HepG2 (cell line): Measurements from ENCODE around the gene UST. TPM values are rescaled to one million over a fixed set of nuclear protein-coding genes. Genes with fewer than 3 reads are reported as not detected.

Source experiments
- ATAC-seq: fragments of 200-7000 bp; cut with Tn5 transposase; 3 replicates; pipeline ENCODE4 v1.9.1; 2020; ENCODE audit warnings: mild to moderate bottlenecking, moderate library complexity
- BruUV-seq: library from RNA; stranded (reverse); fragments of 400-500 nt; replicated peaks from 2 replicates; lab custom pipeline; 2021; lab: Mats Ljungman, UMichigan
- CTCF ChIA-PET: fragments of 300-600 bp; formaldehyde crosslinking; extraction: SDS; loops from one replicate; lab custom pipeline; 2021; ENCODE audit warnings: low total read pairs, inconsistent platforms, low intra/inter-chr PET ratio; lab: Yijun Ruan, JAX
- POLR2A ChIA-PET: fragments of 350-600 bp; sonication (Branson Sonifier 250); formaldehyde crosslinking; loops from one replicate; lab custom pipeline; 2020; ENCODE audit warnings: antibody characterized with exemption, inconsistent platforms; lab: Yijun Ruan, JAX
- DNase-seq: peaks from one replicate; pipeline ENCODE4 v3.0.0-alpha.2; 2015; ENCODE audit warnings: low spot score
- FAIRE-seq: peaks from 3 replicates; lab custom pipeline; 2011; peaks lifted over from hg19 to GRCh38; lab: Jason Lieb, UNC
- H2AFZ ChIP-seq: one replicate; pipeline ENCODE4 v1.6.1; 2011; ENCODE audit warnings: low read length, inconsistent platforms
- H3K27ac ChIP-seq: fragments of 300-600 bp; 3 replicates; pipeline ENCODE4 v1.8.0; 2011; ENCODE audit warnings: mixed run types, mild to moderate bottlenecking, mixed read lengths, low read length, inconsistent platforms; ENCODE audit not compliant: insufficient read depth; ENCODE audit errors: extremely low read length
- H3K27me3 ChIP-seq, 2 experiments: fragments of 200-600 bp in 1 of 2; 2 replicates in 1 of 2; 3 replicates in 1 of 2; pipeline versions ENCODE4 v1.6.0 to v1.8.0; 2011; ENCODE audit warnings: low read length in 2 of 2, mild to moderate bottlenecking in 2 of 2, moderate library complexity in 2 of 2, inconsistent platforms in 1 of 2; ENCODE audit not compliant: insufficient read depth in 2 of 2, control insufficient read depth in 1 of 2
- H3K36me3 ChIP-seq, 2 experiments: fragments of 200-600 bp in 1 of 2; replicated peaks in 1 of 2; 2 replicates in 1 of 2; 3 replicates in 1 of 2; pipeline versions ENCODE4 v1.5.1 to v1.8.0; 2011; ENCODE audit warnings: low read length in 2 of 2, inconsistent platforms in 1 of 2; ENCODE audit not compliant: insufficient read depth in 2 of 2, control insufficient read depth in 1 of 2
- H3K4me1 ChIP-seq: 2 replicates; pipeline ENCODE4 v1.5.1; 2012; ENCODE audit warnings: low read length, inconsistent platforms; ENCODE audit not compliant: insufficient read depth
- H3K4me2 ChIP-seq: 2 replicates; pipeline ENCODE4 v1.6.0; 2011; ENCODE audit warnings: low read depth, low read length, inconsistent platforms
- H3K4me3 ChIP-seq, 3 experiments: fragments of 200-600 bp in 1 of 3; sonication (generic), shearing (Covaris generic) in 1 of 3; replicated peaks in 1 of 3; 2 replicates each; pipeline ENCODE4 v1.5.1; 2011 to 2016; ENCODE audit warnings: low read length in 3 of 3, inconsistent platforms in 2 of 3, low read depth in 2 of 3, mild to moderate bottlenecking in 2 of 3, control low read depth in 1 of 3, mixed read lengths in 1 of 3; ENCODE audit not compliant: insufficient read depth in 1 of 3
- H3K79me2 ChIP-seq: one replicate; pipeline ENCODE4 v1.6.1; 2011; ENCODE audit warnings: low read length, inconsistent platforms; ENCODE audit not compliant: insufficient read depth
- H3K9ac ChIP-seq: 2 replicates; pipeline ENCODE4 v1.6.0; 2011; ENCODE audit warnings: mild to moderate bottlenecking, low read depth, low read length, inconsistent platforms; ENCODE audit not compliant: insufficient read depth
- H3K9me3 ChIP-seq: 2 replicates; pipeline ENCODE4 v1.5.1; 2012; ENCODE audit warnings: mild to moderate bottlenecking, low read length
- H4K20me1 ChIP-seq: 2 replicates; pipeline ENCODE4 v1.6.0; 2011; ENCODE audit warnings: inconsistent platforms, mild to moderate bottlenecking, low read length, moderate library complexity; ENCODE audit not compliant: insufficient read depth
- KMT2B ChIP-seq: IDR thresholded peaks from 2 replicates; pipeline ENCODE4 v1.6.1; 2016; ENCODE audit warnings: missing genetic modification reagents, missing compliant biosample characterization
- ONECUT2 ChIP-seq: sonication (generic); formaldehyde crosslinking; IDR thresholded peaks from 2 replicates; pipeline ENCODE4 v1.4.0; 2020; ENCODE audit warnings: missing genetic modification reagents
- PBX3 ChIP-seq: sonication (generic); formaldehyde crosslinking; IDR thresholded peaks from 2 replicates; pipeline ENCODE4 v1.8.1; 2023; ENCODE audit warnings: missing genetic modification reagents, inconsistent platforms, borderline replicate concordance
- RAD21 ChIP-seq: fragments of 450-650 bp; formaldehyde crosslinking; IDR thresholded peaks from 2 replicates; pipeline ENCODE4 v1.5.0; 2020; ENCODE audit warnings: mild to moderate bottlenecking
- ZFYVE20 ChIP-seq: sonication (generic); formaldehyde crosslinking; IDR thresholded peaks from 2 replicates; pipeline ENCODE4 v1.8.0; 2023; ENCODE audit warnings: low read depth, mild to moderate bottlenecking, moderate library complexity, missing genetic modification reagents, borderline replicate concordance
- ZNF354B ChIP-seq: sonication (generic); formaldehyde crosslinking; IDR thresholded peaks from 2 replicates; pipeline ENCODE4 v1.8.0; 2022; ENCODE audit warnings: mild to moderate bottlenecking, missing genetic modification reagents
- ZNF775 ChIP-seq: sonication (generic); formaldehyde crosslinking; IDR thresholded peaks from 2 replicates; pipeline ENCODE4 v1.4.0; 2020; ENCODE audit warnings: missing genetic modification reagents, mild to moderate bottlenecking, moderate library complexity, borderline replicate concordance
- ZSCAN20 ChIP-seq: sonication (generic); formaldehyde crosslinking; IDR thresholded peaks from 2 replicates; pipeline ENCODE4 v1.4.0; 2020; ENCODE audit warnings: missing genetic modification reagents, mild to moderate bottlenecking, borderline replicate concordance
- WGBS: methylation state at CpG from one replicate; pipeline ENCODE4 v1.1.6; 2017; ENCODE audit warnings: low lambda C conversion rate; 5-methylcytosine and 5-hydroxymethylcytosine counted together
- in situ Hi-C: cut with HindIII; loops from 2 replicates; pipeline ENCODE4 v1.10.0; 2017; ENCODE audit warnings: low pct_unique_long_range_greater_than_20kb; ENCODE audit not compliant: extremely low pct_ligation_motif_present
- intact Hi-C: fragments of 100-400 bp; cut with micrococcal nuclease; formaldehyde crosslinking; loops from one replicate; pipeline ENCODE4 v1.10.0; 2022; ENCODE audit not compliant: unreplicated experiment
- polyA plus RNA-seq, 8 experiments: library from polyadenylated mRNA; depleted of rRNA in 3 of 8; stranded (reverse) in 7 of 8; unstranded in 1 of 8; fragments of >200 nt; fragmentation: Illumina TruSeq in 4 of 8; extraction: Trizol in 4 of 8; gene quantifications; 2 replicates each; pipeline versions ENCODE4 v1.2.1 to v1.2.3, GENCODE V29; 2011 to 2016; ENCODE audit warnings: low read depth in 4 of 8, missing spikeins in 1 of 8, mixed read lengths in 1 of 8; ENCODE audit not compliant: insufficient read depth in 1 of 8
- total RNA-seq, 5 experiments: library from RNA; depleted of rRNA; stranded (reverse); fragments of >200 nt; fragmentation: Illumina TruSeq; extraction: Trizol; gene quantifications; 2 replicates each; pipeline ENCODE4 v1.2.3, GENCODE V29; 2016; ENCODE audit warnings: low read depth in 1 of 5
- TF ChIP-seq, protein P1 (sequence below): sonication (generic); formaldehyde crosslinking; IDR thresholded peaks from 2 replicates; pipeline ENCODE4 v1.4.0; 2020; ENCODE audit warnings: missing genetic modification reagents

UST gene
- total and polyA plus RNA-seq, 2 of the 13 experiments (the other 11 are each of a cell fraction or from before 2014, with no cell fraction given) = 0.27 TPM; not detected in 1

DNA sequence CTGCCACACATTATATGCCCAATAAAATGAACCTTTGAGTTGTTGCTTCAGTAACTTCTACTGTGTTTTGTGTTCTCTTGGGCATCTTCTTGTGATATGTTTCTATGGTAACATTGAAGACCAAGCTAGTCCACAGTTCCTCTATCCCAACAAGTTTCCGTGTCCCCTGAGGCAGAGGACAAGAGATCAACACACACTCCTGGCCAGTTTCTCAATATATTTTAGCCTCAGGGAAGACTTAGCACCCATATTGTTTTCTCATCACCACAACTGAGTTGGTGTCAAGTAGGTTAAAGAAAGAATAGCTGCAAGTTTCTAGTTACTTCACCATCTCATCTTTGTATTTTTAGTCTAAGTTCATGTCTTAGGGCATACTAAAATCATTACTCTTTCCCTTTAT, 277.5 kb downstream of the UST start:
- Histone ChIP-seq H3K36me3 (no peaks in the 10 kb centered on the region), H3K4me1 (peaks cover 10% of the 10 kb centered on the region), H3K79me2 (no peaks in the 10 kb centered on the region), H3K9ac (no peak overlapping the region), H4K20me1 (no peaks in the 10 kb centered on the region), H3K4me2 (no peak overlapping the region), H3K27me3 (peaks cover 0 to 19% of the 10 kb centered on the region in 2 experiments; a peak in 2 of 5 replicates), H2AFZ (no peak overlapping the region), H3K4me3 (no peak overlapping the region)
- in situ Hi-C loops (no loop called here), intact Hi-C loops (no loop called here)
- DNase-seq (no peak), FAIRE-seq (no peak), ATAC-seq (no peak)
- no TSS peak for BruUV-seq
- ChIA-PET POLR2A (interaction anchor here (0.6 kb wide), 1 partner anchor 20 kb away, joined by 3 read pairs; no protein-coding TSS in a partner anchor), CTCF (no interaction called here)
- 21% methylated on average over 1 of the region's 1 CpG for WGBS
- TF ChIP-seq, protein P1, sequence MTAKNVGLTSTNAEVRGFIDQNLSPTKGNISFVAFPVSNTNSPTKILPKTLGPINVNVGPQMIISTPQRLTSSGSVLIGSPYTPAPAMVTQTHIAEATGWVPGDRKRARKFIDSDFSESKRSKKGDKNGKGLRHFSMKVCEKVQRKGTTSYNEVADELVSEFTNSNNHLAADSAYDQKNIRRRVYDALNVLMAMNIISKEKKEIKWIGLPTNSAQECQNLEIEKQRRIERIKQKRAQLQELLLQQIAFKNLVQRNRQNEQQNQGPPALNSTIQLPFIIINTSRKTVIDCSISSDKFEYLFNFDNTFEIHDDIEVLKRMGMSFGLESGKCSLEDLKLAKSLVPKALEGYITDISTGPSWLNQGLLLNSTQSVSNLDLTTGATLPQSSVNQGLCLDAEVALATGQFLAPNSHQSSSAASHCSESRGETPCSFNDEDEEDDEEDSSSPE (CRISPR knock-in tag) = no peak
- no peak for TF ChIP-seq RAD21 (CRISPR knock-in tag)
- no peak for TF ChIP-seq ZSCAN20 (CRISPR knock-in tag)
- no peak for TF ChIP-seq ONECUT2 (CRISPR knock-in tag)
- no peak for TF ChIP-seq KMT2B (CRISPR knock-in tag)
- TF ChIP-seq ZFYVE20 (CRISPR knock-in tag) = no peak
- TF ChIP-seq ZNF354B (CRISPR knock-in tag) = no peak
- TF ChIP-seq PBX3 (CRISPR knock-in tag) = no peak
- no peak for TF ChIP-seq ZNF775 (CRISPR knock-in tag)
- TF ChIP-seq, all 625 proteins: peak for 0
- Histone ChIP-seq H3K27ac (no peak overlapping the region), H3K9me3 (peaks cover 6% of the 10 kb centered on the region)
